Fibroblast of the conjunctiva (primary cell): ENCODE data around the gene MED27.

ENCODE experiments used
- DNase-seq: peaks from one replicate; pipeline ENCODE4 v3.0.0-alpha.2; 2010; ENCODE audit warnings: low read depth

The MED27 gene

DNA sequence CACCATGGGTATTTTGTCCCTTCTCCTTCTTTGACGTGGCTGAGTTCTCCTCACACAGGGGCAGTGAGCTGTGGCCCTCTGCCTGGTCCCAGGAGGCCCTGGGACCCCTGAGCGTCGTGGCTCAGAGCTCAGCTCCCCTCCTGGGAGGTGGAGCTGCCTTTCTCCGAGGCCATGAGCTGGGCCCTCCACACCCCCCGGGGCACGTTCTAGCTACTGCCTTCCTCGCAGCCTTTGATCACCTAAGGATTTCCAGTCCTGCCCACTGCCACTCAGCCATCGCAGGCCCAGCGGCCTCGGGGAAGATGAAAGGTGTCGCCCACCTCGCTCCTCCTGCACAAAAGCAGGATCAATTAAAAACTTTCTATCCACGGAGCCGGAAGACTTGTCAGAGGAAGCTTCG, 244.9 kb downstream of the MED27 start:
- DNase-seq, result no peak

DNA sequence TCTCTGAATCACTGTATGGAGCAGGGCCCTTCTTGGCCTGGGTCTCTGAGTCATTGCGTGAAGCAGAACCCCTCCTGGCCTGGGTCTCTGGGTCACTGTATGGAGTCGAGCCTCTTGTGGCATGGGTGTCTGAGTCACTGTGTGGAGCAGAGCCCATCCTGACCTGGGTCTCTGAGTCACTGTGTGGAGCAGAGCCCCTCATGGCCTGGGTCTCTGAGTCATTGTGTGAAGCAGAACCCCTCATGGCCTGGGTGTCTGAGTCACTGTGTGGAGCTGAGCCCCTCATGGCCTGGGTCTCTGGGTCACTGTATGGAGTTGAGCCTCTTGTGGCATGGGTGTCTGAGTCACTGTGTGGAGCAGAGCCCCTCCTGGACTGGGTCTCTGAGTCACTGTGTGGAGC, 245.8 kb downstream of the MED27 start:
- DNase-seq, result no peak

DNA sequence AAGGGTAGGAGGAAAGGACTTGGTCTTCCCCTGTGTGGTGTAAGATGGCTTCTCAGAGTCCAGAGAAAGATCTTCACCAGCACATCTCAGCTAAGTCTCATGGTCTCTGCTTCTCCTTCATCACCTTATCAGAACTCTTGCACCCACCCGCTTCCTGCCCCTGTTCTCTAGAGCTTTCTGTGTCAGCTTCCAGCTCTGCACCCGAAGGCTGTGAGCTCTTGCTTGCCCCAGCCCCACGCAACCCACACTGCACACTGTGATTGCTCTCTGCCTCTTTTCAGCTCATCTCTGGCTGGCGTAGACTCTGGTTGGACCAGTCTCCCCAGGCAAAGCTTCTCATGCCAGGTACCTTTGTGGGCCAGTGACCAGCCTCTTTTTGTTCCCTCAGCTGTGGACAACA, 246.6 kb downstream of the MED27 start:
- no peak for DNase-seq

DNA sequence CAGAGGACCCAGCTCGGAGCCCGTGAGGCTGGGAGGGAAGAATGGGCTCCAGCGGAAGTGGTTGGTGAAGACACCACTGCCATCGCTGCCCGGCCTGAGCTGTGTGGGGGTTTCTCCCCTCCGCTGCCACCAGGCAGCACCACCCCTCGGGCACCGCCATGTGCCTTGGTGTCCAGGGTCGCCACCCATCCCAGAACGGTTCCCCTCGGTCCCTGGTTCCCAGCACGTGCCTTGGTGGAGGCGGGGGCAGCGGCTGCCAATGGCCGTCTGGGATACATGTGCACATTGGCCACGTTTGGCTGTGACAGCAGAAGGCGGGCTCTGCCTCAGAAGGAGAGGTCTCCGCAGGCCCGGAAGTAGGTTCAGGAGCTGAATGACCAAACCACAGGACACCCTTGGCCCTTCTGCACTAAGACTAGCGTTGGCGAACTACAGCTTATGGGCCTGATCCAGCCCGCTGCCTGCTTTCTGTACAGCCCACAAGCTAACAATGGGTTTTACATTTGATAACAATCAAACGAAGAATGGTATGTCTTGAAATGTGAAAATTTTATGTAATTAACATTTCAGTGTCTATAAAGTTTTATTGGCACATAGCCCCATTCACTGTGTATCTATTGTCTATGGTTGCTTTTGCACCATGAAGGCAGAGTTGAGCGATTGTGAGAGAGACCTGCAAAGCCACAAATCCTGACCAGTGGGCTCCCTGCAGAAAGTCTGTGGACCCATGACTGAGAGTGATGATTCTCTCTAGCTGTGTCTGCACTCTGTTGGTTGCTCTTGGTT, 248.1 kb downstream of the MED27 start:
- DNase-seq, result no peak

DNA sequence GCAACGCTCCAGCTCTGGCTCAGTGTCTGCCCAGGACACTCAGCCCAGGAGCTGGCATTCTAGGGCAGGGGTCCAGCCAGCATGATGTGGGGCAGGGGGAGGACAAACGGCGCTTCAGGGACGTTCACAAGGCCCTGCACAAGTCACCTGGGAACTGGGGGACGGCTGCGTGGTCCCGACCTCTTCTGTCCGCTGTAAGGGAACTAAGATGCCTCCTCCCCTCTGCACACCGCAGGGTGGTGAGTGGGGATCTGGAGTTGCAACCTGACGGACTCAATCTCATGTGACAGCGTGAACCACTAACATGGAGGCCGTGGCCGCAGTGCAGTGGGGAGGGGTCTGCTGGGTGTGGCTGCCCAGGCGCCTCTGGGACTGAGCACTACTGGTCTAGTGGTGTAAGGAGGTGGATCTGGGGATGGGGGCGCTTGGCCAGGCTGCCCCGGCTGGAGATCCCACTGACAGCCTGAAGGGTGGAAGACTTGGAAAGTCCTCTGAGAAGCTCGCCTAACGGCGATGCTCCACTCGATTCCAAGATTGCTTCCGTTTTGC, 251.8 kb downstream of the MED27 start:
- DNase-seq, result no peak

DNA sequence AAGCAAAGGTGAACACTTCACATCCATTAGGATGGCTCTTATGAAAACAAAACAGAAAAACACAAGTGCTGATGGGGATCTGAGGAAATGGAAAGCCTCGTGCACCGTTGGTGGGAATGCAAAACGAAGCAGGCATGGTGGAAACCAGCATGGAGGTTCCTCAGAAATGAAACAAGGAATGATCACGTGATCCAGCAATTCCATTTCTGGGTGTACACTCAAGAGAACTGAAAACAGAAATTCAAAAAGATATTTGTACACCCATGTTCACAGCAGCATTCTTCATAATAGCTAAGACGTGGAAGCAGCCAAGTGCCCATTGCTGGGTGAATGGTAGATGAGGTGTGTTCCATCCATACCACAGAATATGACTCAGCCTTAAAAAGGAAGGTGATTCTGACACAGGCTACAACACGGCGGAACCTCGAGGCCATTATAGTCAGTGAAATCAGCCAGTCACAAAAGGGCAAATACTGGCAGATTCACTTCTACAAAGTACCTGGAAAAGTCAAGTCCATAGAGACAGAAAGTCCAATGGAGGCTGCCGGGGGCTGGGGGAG, 252.6 kb downstream of the MED27 start:
- DNase-seq, result no peak

DNA sequence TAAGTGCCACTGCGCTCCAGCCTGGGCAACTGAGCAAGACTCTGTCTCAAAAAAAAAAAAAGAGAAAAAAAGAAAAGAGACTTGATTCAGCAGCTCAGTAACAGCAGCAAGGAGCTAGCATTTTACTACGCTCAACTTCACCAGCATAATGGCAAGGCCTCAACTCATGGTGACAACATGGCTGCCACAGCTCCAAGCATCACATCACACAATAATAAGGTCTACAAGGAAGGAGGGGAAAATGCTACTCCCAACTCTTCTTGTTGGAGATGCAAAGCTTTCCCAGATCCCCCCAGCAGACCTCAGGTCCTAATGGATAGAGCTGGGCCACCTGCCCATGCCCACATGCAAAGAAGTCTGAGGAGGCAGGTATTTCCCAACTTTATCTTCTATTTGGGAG, 253.6 kb downstream of the MED27 start:
- no peak for DNase-seq

DNA sequence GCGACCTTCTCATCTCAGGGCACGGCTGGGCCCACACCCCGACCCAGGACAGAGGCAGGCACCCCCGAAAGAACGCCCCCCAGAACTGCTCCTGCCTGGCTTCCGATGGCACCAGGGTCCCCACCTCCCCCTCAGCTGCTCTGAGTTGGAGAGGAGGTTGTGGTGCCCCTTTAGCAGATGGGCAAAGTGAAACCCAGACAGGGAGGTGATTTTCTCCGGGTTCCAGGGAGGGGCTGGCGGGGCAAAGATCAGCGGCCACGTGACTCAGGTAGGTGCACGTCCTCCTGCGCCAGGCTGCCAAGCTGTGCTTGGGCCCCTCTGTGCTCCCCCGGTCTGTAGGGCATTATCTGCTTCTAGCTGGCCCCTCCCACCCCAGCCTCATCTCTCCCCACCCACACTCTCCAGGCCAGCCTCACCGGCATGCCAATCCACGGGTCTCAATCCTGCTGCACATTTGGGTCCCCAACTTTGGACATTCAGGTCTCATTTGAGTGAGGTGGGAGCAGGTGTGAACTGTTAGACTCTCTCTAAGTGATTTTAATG, 254.6 kb downstream of the MED27 start:
- no peak for DNase-seq

DNA sequence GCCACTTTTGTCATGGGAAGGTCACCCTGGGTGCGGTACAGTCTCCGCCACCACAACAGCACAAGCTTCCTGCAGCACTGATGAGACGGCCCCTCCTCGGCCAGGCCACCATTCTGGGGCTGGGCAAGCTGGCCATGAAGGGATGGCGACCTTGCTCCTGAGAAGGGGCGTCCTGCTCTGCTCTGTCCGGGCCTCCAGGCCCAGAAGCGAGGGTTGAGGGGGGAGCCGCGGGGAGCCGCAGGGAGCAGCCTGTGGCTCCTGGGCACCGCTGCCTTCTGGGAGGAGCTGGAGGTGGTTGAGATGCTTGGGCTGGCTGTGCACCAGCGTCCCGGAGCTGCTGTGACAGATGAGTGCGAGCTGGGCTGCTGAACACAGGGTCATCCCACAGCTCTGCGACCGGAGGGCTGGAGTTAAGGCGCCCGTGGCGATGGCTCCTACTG, 255.5 kb downstream of the MED27 start:
- DNase-seq, result no peak

DNA sequence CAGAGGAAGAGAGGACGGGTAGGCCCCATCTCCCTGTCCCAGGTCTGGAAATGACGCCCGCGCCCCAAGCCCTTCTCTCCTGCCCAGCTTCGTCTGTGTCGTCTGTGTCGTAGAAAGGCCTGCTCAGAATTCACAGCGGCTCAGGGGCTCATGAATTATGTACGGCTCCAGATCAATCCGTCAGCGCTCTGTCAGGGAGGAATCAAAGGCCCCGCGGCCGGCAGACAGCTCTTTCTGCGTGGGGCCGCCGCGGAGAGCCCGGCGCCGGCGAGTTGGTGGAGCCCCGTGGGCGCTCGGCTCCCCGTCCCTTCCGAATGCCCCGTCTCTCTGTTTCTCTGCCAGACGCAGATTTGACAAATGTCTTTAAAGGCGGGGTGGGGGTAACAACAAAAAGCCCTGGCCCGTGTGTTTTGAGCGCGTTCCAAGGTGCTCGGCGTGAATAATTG, 255.9 kb downstream of the MED27 start:
- DNase-seq, result no peak

DNA sequence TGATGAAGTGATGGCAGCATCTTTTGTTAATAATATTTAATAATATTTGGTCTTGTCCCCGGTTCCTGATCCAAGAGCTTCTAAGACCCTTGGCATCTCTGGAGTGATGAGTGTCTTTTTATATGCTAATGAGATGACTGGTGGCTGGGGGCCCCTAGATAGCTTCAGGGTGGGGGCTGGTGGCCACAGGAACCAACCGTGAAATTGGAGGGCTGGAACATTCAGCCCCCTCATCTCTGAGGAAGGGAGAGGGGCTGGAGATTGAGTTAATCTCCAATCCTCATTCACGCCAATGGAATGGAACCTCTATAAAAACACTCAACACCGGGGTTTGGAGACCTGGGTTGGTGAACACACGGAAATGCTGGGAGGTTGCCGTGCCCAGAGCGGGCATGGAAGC, 261.6 kb downstream of the MED27 start:
- DNase-seq, result no peak

DNA sequence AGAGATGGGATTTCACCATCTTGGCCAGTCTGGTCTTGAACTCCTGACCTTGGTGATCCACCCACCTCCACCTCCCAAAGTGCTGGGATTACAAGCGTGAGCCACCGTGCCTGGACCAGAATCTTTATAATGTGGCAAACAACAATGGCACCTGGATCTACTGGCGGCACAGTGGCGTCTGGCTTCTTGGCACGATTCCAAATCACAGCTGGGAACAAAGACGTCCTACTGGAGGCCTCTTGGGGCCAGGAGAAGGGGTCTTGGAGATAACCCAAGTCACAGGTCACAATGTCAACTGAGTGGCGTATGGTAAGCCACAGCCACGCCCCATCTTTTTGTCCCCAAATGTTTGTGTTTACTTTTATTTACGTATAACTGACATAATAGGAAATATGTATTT, 262.0 kb downstream of the MED27 start:
- no peak for DNase-seq

DNA sequence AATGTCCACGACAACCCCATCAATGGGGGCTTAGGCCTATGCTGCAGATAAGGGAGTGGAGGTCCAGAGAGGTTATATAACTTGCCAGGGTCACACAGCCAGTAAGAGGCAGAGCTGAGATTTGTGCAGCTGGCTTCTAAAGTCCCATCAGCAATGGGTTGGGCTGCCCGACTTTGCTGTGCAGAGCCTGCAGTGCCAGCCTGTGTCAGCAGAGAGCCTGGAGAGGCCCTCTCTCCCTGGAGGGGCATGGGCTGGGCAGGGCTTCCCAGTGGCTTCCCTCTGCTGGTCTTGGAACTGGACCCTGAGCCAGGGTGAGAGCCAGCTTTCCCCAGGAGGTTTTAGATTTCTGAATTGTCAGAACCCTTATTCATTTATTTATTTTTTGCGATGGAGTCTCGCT, 262.6 kb downstream of the MED27 start:
- DNase-seq, result no peak

DNA sequence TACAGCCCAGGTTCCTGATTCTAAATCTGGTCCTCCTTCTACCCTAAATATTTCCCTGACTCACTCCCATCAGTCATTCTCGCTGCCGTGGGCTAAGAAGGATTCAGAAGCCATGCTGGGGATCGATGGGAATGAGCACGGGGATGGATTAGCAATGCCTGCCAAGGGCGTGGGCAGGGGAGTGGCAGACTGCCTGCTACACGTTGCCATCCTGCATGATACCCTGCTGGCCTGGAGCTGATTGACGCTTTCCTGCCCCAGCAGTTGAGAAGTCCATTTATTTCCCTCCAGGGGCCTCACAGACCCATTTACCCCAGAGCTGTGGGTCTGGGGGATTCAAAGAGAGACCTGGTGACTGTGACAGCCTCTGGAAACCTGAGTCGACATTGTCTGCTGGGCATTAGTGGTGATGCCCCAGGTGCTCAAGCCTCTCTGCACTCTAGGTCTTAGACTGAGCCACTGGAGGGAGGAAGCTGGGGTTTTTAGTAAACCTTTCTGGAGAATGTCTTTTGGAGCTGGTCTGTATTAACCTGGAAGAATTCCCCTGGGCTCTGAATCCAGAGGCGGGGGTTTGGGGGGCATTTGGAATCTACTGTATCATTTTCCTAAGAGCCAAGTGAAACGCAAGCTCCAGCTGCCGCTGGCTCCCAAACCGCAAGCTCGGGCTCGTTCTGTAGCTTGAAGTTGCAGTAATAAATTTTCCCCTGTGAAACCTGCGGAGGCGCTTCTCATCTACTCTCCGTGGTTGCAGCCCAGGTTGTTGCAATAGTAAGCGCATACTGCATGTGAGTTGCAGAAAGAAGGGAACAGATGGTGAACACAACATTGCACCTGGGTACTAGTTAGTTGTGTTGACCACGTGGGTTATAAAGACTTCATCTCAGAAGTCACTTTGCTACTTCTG, 263.4 kb downstream of the MED27 start:
- DNase-seq, result no peak

DNA sequence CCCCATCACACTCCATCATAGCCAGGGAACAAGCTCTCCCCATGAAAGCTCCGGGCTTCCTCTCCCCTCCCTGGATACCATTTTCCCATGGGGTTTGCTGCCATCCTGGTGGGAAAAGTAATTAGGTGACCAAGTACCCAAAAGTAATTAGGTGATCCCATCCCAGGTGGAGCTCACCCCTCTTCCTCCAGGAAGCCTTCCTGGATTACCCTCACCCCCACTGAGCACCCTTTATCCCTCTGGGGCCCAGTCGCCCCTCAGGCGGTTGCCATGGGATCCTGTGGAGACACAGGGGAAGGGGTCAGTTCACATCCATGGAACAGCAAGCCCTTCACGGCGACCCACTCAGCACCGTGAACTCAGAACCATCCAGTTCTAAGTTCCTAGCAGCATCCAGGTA, 265.0 kb downstream of the MED27 start:
- DNase-seq, result no peak

DNA sequence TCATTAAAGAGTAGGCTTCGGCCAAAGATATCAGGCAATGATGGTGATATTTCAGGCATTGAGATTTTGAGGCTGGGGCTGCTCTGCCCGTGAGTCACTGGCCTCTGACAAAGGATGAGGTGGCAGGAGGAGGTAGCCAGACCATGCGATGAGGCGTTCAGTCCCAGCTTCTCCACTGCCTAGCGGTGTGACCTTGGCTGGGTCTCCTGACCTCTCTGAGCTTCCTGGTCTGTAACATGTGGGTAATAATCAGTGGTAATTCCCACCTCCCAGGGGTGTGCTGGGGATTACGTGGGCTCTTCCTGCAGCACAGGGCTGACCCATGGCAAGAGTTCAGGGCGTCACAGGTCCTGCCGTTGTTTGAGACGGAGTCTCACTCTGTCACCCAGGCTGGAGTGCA, 266.6 kb downstream of the MED27 start:
- no peak for DNase-seq

DNA sequence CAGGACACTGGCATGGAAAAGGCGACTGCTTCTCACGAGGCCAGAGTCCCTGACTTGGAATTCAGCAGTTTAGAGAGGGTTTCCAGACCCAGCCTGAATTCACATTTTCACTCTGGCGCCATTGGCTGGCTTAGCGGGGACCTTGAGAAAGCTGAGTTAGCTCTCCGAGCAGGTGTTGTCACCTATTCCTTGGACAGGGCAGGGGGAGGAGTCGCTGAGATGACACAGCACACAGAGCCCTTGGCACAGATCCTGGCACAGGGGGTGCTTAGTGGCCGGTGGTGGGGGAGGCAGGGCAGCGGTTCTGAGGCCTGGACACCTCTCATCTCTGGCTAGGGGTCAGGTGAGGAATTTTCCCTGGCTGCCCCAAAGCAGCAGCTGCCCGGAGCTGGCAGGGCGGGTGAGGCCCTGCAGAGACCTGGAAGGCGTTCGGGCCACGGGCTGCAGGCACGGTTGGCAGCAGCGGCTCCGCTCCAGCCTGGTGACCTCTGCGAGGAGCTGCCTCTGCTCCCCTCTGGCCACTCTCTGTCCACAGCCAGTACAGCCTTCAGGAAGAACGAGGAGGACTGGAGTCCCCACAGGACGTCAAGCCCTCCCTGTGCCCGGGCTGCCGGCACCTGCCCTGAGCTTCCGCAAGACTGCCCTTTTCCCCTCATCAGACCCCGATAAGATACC, 267.4 kb downstream of the MED27 start:
- no peak for DNase-seq

DNA sequence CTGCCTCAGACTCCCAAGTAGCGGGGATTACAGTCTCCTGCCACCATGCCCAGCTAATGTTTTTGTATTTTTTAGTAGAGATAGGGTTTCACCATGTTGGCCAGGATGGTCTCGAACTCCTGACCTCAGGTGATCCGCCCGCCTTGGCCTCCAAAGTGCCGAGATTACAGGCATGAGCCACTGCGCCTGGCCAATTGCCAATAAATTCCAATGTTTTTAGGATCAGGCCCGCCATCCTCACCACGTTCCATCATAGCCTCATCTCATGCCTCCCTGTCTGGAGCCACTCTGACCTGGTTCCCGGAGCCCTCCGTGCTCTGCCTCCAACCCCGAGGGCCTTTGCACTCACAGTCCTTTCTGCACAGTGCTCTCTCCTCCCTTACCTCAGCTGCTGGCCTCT, 268.3 kb downstream of the MED27 start:
- DNase-seq, result no peak

DNA sequence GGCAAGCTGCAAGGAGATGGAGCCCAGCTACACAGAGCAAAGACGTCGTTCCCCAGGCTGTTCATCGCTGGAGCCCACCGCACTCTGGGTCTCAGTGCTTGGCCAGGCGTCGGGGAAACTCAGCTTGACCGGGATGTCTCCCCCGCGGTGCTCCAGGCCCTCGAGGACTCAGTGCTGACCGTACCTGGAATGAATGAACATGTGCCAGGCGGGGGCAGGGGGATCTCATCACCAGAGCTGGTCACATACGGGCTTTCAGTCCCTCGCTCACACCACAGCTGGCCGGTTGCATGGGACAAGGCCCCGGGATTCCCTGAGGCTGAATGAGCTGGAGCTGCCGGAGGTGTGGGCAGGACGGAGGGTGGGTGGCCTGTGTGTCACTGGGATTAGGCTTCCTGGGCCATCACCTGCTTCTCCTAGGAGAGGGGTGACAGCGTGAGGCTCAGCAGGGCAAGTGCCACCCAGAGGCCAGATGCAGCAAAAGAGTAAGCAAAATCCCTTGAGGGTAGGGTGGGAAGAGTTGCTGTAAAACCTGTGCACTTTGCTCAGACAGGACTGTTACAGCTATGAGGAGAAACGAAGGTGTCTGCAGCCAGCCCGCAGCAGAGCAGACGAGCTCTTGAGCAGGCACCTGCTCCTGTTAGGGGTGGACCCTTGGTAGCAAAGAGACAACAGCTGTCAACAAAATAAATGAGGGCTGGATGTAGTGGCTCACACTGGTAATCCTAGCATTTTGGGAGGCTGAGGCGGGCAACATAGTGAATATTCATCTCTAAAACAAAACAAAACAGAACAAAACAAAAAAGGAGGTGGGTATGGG, 269.1 kb downstream of the MED27 start:
- DNase-seq, result no peak
